Adrenal gland (tissue), 5 donors: Measurements from ENCODE around the gene STARD3NL.

Experiments used
- POLR2A ChIP-seq, 2 donors: fragments of 450-650 bp; IDR thresholded peaks; one replicate each; pipeline ENCODE4 v1.6.1; 2017; ENCODE audit warnings: antibody characterized with exemption in 2 of 2, mild to moderate bottlenecking in 2 of 2, moderate library complexity in 1 of 2
- TF ChIP-seq, protein P1 (sequence below), 6 experiments: fragments of 450-650 bp in 4 of 6; fragments of 200-600 bp in 2 of 6; sonication (generic) in 1 of 6; IDR thresholded peaks; 1 replicate in 5 of 6; 2 replicates in 1 of 6; pipeline versions ENCODE4 v1.5.1 to v1.8.0; 2016 to 2021; ENCODE audit warnings: antibody characterized with exemption in 6 of 6, mild to moderate bottlenecking in 2 of 6, moderate library complexity in 1 of 6
- donor health status: DM: no; HTN: no; CAD: no.

DNA sequence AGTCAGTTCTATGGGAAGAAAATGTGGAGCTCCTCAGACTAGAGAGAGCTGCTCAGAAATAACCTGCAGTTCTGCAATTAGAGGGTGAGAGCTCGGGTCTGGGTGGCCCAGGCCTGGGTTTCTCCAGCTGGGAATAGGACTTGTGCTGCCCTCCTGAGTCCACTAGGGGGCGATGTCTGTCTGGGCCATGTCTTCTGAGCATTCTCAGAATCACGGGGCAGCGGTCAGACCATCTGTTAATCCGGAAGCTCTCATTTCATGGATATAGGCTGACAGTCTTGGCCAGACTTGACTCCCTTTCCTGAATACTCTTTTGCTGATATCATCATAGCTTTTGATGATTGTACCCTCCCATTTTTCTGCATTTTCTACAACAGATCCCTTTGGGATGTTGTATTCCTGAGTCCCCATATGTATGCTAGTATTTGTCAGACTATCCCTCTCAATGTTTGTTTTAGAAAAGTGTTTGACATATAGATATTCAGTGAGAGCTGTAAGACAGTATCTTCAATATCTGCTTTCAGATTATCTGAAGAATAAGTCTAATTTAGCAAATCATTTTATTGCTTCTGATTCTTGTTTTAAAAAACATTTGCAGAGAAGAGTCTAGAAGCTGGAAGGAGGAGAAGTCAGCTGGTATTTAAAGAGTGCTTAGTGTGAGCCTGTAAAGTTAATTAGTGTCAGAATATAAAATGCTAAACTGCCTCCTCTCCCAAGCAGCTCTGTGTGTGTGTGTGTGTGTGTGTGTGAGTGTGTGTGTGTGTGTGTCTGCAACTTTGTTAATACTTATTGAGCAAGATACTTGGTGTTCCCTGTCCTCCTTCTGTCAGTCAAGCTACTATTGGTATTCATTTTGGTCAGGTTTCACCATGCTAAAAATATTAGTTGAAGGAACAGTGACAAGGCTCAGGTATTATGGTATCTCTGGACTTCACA, 38.0 kb downstream of the STARD3NL start:
- TF ChIP-seq, protein P1, sequence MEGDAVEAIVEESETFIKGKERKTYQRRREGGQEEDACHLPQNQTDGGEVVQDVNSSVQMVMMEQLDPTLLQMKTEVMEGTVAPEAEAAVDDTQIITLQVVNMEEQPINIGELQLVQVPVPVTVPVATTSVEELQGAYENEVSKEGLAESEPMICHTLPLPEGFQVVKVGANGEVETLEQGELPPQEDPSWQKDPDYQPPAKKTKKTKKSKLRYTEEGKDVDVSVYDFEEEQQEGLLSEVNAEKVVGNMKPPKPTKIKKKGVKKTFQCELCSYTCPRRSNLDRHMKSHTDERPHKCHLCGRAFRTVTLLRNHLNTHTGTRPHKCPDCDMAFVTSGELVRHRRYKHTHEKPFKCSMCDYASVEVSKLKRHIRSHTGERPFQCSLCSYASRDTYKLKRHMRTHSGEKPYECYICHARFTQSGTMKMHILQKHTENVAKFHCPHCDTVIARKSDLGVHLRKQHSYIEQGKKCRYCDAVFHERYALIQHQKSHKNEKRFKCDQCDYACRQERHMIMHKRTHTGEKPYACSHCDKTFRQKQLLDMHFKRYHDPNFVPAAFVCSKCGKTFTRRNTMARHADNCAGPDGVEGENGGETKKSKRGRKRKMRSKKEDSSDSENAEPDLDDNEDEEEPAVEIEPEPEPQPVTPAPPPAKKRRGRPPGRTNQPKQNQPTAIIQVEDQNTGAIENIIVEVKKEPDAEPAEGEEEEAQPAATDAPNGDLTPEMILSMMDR (IDR thresholded peaks at IDR 0.05): peak; percentile 70 to 92 (median 81)
- no peak for TF ChIP-seq POLR2A (IDR thresholded peaks at IDR 0.05)
